Natural killer cell (primary cell): ENCODE measurements around the gene PPM1F. TPM values are rescaled to one million over a fixed set of nuclear protein-coding genes. Genes with fewer than 3 reads are reported as not detected.

Experiments used
- ATAC-seq, 3 donors: fragments of 150-1000 bp in 2 of 3; fragments of 200-7000 bp in 1 of 3; cut with Tn5 transposase; 1 replicate in 1 of 3; 2 replicates in 2 of 3; pipeline ENCODE4 v1.10.0; 2021; ENCODE audit warnings: mild to moderate bottlenecking in 2 of 3, moderate library complexity in 2 of 3
- DNase-seq, 2 donors: peaks; one replicate each; pipeline versions ENCODE4 v3.0.0 to v3.0.0-alpha.2; 2013 to 2021; ENCODE audit warnings: mixed read lengths in 1 of 2
- H3K27ac ChIP-seq: one replicate; pipeline ENCODE4 v1.5.1; 2013; ENCODE audit warnings: mild to moderate bottlenecking, low read length
- H3K27me3 ChIP-seq: one replicate; pipeline ENCODE4 v1.6.1; 2013; ENCODE audit warnings: low read length; ENCODE audit not compliant: control insufficient read depth, insufficient read depth
- H3K36me3 ChIP-seq: one replicate; pipeline ENCODE4 v1.6.1; 2013; ENCODE audit warnings: low read length; ENCODE audit not compliant: control insufficient read depth, insufficient read depth
- H3K4me1 ChIP-seq: one replicate; pipeline ENCODE4 v1.6.1; 2013; ENCODE audit warnings: low read length; ENCODE audit not compliant: control insufficient read depth, insufficient read depth
- H3K4me3 ChIP-seq: one replicate; pipeline ENCODE4 v1.5.1; 2013; ENCODE audit warnings: low read length
- H3K9me3 ChIP-seq: one replicate; pipeline ENCODE4 v1.6.1; 2013; ENCODE audit warnings: low read length; ENCODE audit not compliant: control insufficient read depth, insufficient read depth
- H3K27ac Mint-ChIP-seq, 2 donors: one replicate each; pipeline ENCODE4 v1.8.0; 2022; ENCODE audit warnings: mild to moderate bottlenecking in 2 of 2, mixed read lengths in 2 of 2, moderate library complexity in 1 of 2
- H3K27me3 Mint-ChIP-seq, 2 donors: one replicate each; pipeline ENCODE4 v1.8.0; 2022; ENCODE audit warnings: low read depth in 2 of 2, mixed read lengths in 2 of 2
- H3K36me3 Mint-ChIP-seq: one replicate; pipeline ENCODE4 v1.8.0; 2022; ENCODE audit warnings: mixed read lengths
- H3K4me1 Mint-ChIP-seq, 2 donors: one replicate each; pipeline ENCODE4 v1.8.0; 2022; ENCODE audit warnings: mixed read lengths in 2 of 2
- H3K4me3 Mint-ChIP-seq: one replicate; pipeline ENCODE4 v1.8.0; 2022; ENCODE audit warnings: mild to moderate bottlenecking, moderate library complexity, mixed read lengths
- H3K9me3 Mint-ChIP-seq, 2 donors: one replicate each; pipeline ENCODE4 v1.8.0; 2022; ENCODE audit warnings: mixed read lengths in 2 of 2
- WGBS: methylation state at CpG from one replicate; pipeline ENCODE4 v1.1.7; 2013; ENCODE audit warnings: missing lambda C conversion rate; ENCODE audit not compliant: insufficient coverage; 5-methylcytosine and 5-hydroxymethylcytosine counted together
- intact Hi-C: fragments of 100-400 bp; cut with micrococcal nuclease; formaldehyde crosslinking; loops from one replicate; pipeline ENCODE4 v1.14.2; 2022
- total RNA-seq, 4 donors: library from RNA; stranded (reverse); fragments of 120-200 nt in 1 of 4; gene quantifications; one replicate each; pipeline versions ENCODE4 v1.2.3 to v1.2.4, GENCODE V29; 2013 to 2022
- TF ChIP-seq, protein P1 (sequence below): fragments of 200-600 bp; IDR thresholded peaks from one replicate; pipeline ENCODE4 v1.8.0; 2022; ENCODE audit warnings: antibody characterized with exemption

PPM1F gene
- total RNA-seq, 3 donors from 2014 or later (not counting 1 experiment from before 2014, with no cell fraction given) = 25.1 to 30.3 (median 25.5) TPM

GRCh38 chr22:21923163-21923561 lies 29.5 kb downstream of the PPM1F start:
- H3K4me3 Mint-ChIP-seq = no peak overlapping the region
- H3K27me3 Mint-ChIP-seq = no peaks in the 10 kb centered on the region
- H3K36me3 Mint-ChIP-seq = no peaks in the 10 kb centered on the region
- no peaks in the 10 kb centered on the region for H3K9me3 ChIP-seq
- H3K36me3 ChIP-seq = peaks cover 2% of the 10 kb centered on the region
- H3K4me3 ChIP-seq = no peak overlapping the region
- H3K4me1 Mint-ChIP-seq = no peaks in the 10 kb centered on the region
- TF ChIP-seq, protein P1, sequence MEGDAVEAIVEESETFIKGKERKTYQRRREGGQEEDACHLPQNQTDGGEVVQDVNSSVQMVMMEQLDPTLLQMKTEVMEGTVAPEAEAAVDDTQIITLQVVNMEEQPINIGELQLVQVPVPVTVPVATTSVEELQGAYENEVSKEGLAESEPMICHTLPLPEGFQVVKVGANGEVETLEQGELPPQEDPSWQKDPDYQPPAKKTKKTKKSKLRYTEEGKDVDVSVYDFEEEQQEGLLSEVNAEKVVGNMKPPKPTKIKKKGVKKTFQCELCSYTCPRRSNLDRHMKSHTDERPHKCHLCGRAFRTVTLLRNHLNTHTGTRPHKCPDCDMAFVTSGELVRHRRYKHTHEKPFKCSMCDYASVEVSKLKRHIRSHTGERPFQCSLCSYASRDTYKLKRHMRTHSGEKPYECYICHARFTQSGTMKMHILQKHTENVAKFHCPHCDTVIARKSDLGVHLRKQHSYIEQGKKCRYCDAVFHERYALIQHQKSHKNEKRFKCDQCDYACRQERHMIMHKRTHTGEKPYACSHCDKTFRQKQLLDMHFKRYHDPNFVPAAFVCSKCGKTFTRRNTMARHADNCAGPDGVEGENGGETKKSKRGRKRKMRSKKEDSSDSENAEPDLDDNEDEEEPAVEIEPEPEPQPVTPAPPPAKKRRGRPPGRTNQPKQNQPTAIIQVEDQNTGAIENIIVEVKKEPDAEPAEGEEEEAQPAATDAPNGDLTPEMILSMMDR = no peak
- no peaks in the 10 kb centered on the region for H3K9me3 Mint-ChIP-seq
- H3K4me1 ChIP-seq = no peaks in the 10 kb centered on the region
- no peak for DNase-seq
- no peaks in the 10 kb centered on the region for H3K27me3 ChIP-seq
- WGBS = 96% methylated on average over 21 of the region's 21 CpGs
- intact Hi-C loops = no loop called here
- H3K27ac ChIP-seq = no peak overlapping the region
- no peak overlapping the region for H3K27ac Mint-ChIP-seq
- ATAC-seq = no peak

- Mint-ChIP-seq H3K4me1 (no peaks in the 10 kb centered on the region), H3K4me3 (no peak overlapping the region), H3K27me3 (no peaks in the 10 kb centered on the region), H3K36me3 (no peaks in the 10 kb centered on the region), H3K27ac (no peak overlapping the region), H3K9me3 (no peaks in the 10 kb centered on the region)
- Histone ChIP-seq H3K4me1 (no peaks in the 10 kb centered on the region), H3K36me3 (peaks cover 2% of the 10 kb centered on the region), H3K4me3 (no peak overlapping the region), H3K27me3 (no peaks in the 10 kb centered on the region), H3K27ac (no peak overlapping the region), H3K9me3 (no peaks in the 10 kb centered on the region)
- TF ChIP-seq, protein P1 = no peak
- DNase-seq (no peak), ATAC-seq (no peak)
- 97% methylated on average over 20 of the region's 20 CpGs for WGBS
- intact Hi-C loops = no loop called here
Measured at GRCh38 chr22:21922370-21923162, 30.1 kb downstream of the PPM1F start.

DNA sequence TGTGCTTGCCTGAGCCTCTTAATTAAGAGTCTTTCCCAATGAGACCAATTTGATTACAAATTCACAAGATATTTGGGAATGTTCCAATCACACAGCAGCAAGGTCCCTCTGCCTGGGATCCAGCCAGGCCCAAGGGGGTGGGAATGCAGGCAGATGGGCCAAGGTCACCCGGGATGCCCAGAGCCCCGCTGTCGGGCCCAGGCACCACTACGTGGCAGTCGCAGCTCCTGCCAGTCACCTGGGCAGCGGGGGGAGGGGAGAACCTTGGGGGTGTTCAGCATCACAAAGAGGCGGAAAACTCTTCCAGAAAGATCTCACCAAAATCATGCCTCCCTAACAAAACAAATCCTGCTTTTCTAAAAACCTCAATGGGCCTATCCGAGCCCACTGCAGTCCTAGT lies 30.9 kb downstream of the PPM1F start:
- no peaks in the 10 kb centered on the region for H3K4me1 ChIP-seq
- no peaks in the 10 kb centered on the region for H3K27me3 ChIP-seq
- H3K36me3 ChIP-seq = no peaks in the 10 kb centered on the region
- Mint-ChIP-seq H3K4me1 (no peaks in the 10 kb centered on the region), H3K4me3 (no peak overlapping the region), H3K27me3 (no peaks in the 10 kb centered on the region), H3K27ac (no peak overlapping the region), H3K36me3 (no peaks in the 10 kb centered on the region), H3K9me3 (no peaks in the 10 kb centered on the region)
- intact Hi-C loops = no loop called here
- no peak overlapping the region for H3K27ac ChIP-seq
- WGBS = 96% methylated on average over 8 of the region's 8 CpGs
- ATAC-seq (no peak), DNase-seq (no peak)
- H3K9me3 ChIP-seq = no peaks in the 10 kb centered on the region
- TF ChIP-seq, protein P1 = no peak
- no peak overlapping the region for H3K4me3 ChIP-seq
